Neural cell (in vitro differentiated cells): ENCODE measurements around the gene TSPAN15. TPM values are rescaled to one million over a fixed set of nuclear protein-coding genes. Genes with fewer than 3 reads are reported as not detected.

ENCODE experiments used
- H2AFZ ChIP-seq: fragments of 200-600, 300-800 bp; sonication (generic), shearing (Covaris generic); 2 replicates; pipeline ENCODE4 v1.6.0; 2014; ENCODE audit warnings: low read depth, mild to moderate bottlenecking, antibody characterized with exemption, low read length, moderate library complexity
- H3F3A ChIP-seq: fragments of 200-600 bp; shearing (Covaris generic); 2 replicates; pipeline ENCODE4 v1.6.1; 2016; ENCODE audit warnings: mild to moderate bottlenecking, moderate library complexity, mixed read lengths, antibody characterized with exemption, low read length; ENCODE audit not compliant: insufficient read depth, poor library complexity, severe bottlenecking
- H3K27ac ChIP-seq: fragments of 200-600, 300-800 bp; sonication (generic), shearing (Covaris generic); 2 replicates; pipeline ENCODE4 v1.5.1; 2014; ENCODE audit warnings: mild to moderate bottlenecking, low read length, moderate library complexity
- H3K27me3 ChIP-seq: fragments of 300-800, 200-600 bp; sonication (generic), shearing (Covaris generic); 2 replicates; pipeline ENCODE4 v1.6.0; 2014; ENCODE audit warnings: mild to moderate bottlenecking, low read depth, low read length, moderate library complexity; ENCODE audit not compliant: insufficient read depth
- H3K36me3 ChIP-seq: fragments of 300-800, 200-600 bp; sonication (generic), shearing (Covaris generic); 2 replicates; pipeline ENCODE4 v1.5.1; 2014; ENCODE audit warnings: mild to moderate bottlenecking, antibody characterized with exemption, low read length, moderate library complexity; ENCODE audit not compliant: insufficient read depth
- H3K4me2 ChIP-seq: fragments of 300-800, 200-600 bp; sonication (generic), shearing (Covaris generic); 2 replicates; pipeline ENCODE4 v1.6.0; 2014; ENCODE audit warnings: mild to moderate bottlenecking, low read length
- H3K4me3 ChIP-seq: fragments of 300-800, 200-600 bp; sonication (generic), shearing (Covaris generic); 2 replicates; pipeline ENCODE4 v1.5.1; 2014; ENCODE audit warnings: mild to moderate bottlenecking, low read length, moderate library complexity
- H3K79me2 ChIP-seq: fragments of 200-600 bp; shearing (Covaris generic); replicated peaks from 2 replicates; pipeline ENCODE4 v1.6.0; 2014; ENCODE audit warnings: mild to moderate bottlenecking, low read length, moderate library complexity; ENCODE audit not compliant: insufficient read depth
- H3K9ac ChIP-seq: fragments of 300-800, 200-600 bp; sonication (generic), shearing (Covaris generic); 2 replicates; pipeline ENCODE4 v1.6.1; 2016; ENCODE audit warnings: mild to moderate bottlenecking, low read length, mixed read lengths
- H3K9me2 ChIP-seq: fragments of 200-600 bp; shearing (Covaris generic); 2 replicates; pipeline ENCODE4 v1.6.1; 2016; ENCODE audit warnings: mild to moderate bottlenecking, low read length, mixed read lengths; ENCODE audit not compliant: insufficient read depth
- H3K9me3 ChIP-seq: fragments of 200-600, 300-800 bp; sonication (generic), shearing (Covaris generic); 2 replicates; pipeline ENCODE4 v1.6.1; 2016; ENCODE audit warnings: mild to moderate bottlenecking, mixed run types, low read length, moderate library complexity, mixed read lengths
- H4K20me1 ChIP-seq: fragments of 200-600 bp; shearing (Covaris generic); 2 replicates; pipeline ENCODE4 v1.6.1; 2016; ENCODE audit warnings: mild to moderate bottlenecking, mixed run types; ENCODE audit not compliant: insufficient read depth
- CTCF ChIP-seq: fragments of 450-650 bp; IDR thresholded peaks from 2 replicates; pipeline ENCODE4 v1.5.1; 2014; ENCODE audit warnings: antibody characterized with exemption, mild to moderate bottlenecking, moderate library complexity; ENCODE audit not compliant: poor library complexity, severe bottlenecking
- EP300 ChIP-seq: fragments of 450-650 bp; conservative IDR thresholded peaks from 2 replicates; pipeline ENCODE4 v1.6.1; 2014; ENCODE audit warnings: antibody characterized with exemption, mild to moderate bottlenecking, moderate library complexity; ENCODE audit not compliant: poor library complexity, severe bottlenecking
- EZH2 ChIP-seq: fragments of 200-600, 300-800 bp; shearing (Covaris generic), sonication (generic); IDR thresholded peaks from 2 replicates; pipeline ENCODE4 v1.6.1; 2014; ENCODE audit warnings: antibody characterized with exemption, low read length, borderline replicate concordance, mild to moderate bottlenecking; ENCODE audit not compliant: insufficient read depth, poor library complexity, severe bottlenecking
- MXI1 ChIP-seq: fragments of 450-650 bp; conservative IDR thresholded peaks from 2 replicates; pipeline ENCODE4 v1.6.1; 2014; ENCODE audit warnings: antibody characterized with exemption, mild to moderate bottlenecking; ENCODE audit not compliant: poor library complexity, severe bottlenecking
- POLR2AphosphoS5 ChIP-seq: IDR thresholded peaks from 2 replicates; pipeline ENCODE4 v1.6.1; 2012
- RAD21 ChIP-seq: fragments of 450-650 bp; conservative IDR thresholded peaks from 2 replicates; pipeline ENCODE4 v1.6.1; 2014; ENCODE audit warnings: antibody characterized with exemption, mild to moderate bottlenecking, moderate library complexity
- REST ChIP-seq: IDR thresholded peaks from 2 replicates; pipeline ENCODE4 v1.6.1; 2012; ENCODE audit warnings: borderline replicate concordance
- SMC3 ChIP-seq: fragments of 450-650 bp; conservative IDR thresholded peaks from 2 replicates; pipeline ENCODE4 v1.6.1; 2014; ENCODE audit warnings: antibody characterized with exemption, mild to moderate bottlenecking, moderate library complexity; ENCODE audit not compliant: poor library complexity
- TAF1 ChIP-seq: IDR thresholded peaks from 2 replicates; pipeline ENCODE4 v1.6.1; 2012; ENCODE audit warnings: low read depth
- polyA plus RNA-seq: library from polyadenylated mRNA; depleted of rRNA; stranded (reverse); fragments of >200 nt; gene quantifications from 2 replicates; pipeline ENCODE4 v1.2.3, GENCODE V29; 2014

Gene TSPAN15
- polyA plus RNA-seq, 1 donor from 2014 or later, result 1.2 TPM

- Histone ChIP-seq H3K9ac (no peak overlapping the region), H3K27ac (no peak overlapping the region), H2AFZ (no peak overlapping the region), H3K27me3 (no peaks in the 10 kb centered on the region), H3F3A (no peaks in the 10 kb centered on the region), H3K79me2 (no peaks in the 10 kb centered on the region), H3K9me2 (no peaks in the 10 kb centered on the region), H3K9me3 (no peaks in the 10 kb centered on the region), H3K4me3 (no peak overlapping the region), H3K36me3 (no peaks in the 10 kb centered on the region), H4K20me1 (no peaks in the 10 kb centered on the region), H3K4me2 (no peak overlapping the region)
- TF ChIP-seq CTCF (no peak), EZH2 (no peak), RAD21 (no peak), SMC3 (no peak), TAF1 (no peak), POLR2AphosphoS5 (no peak)
Observed at GRCh38 chr10:69466689-69467088, 15.4 kb downstream of the TSPAN15 start.

GRCh38 chr10:69467928-69468750 lies 16.9 kb downstream of the TSPAN15 start:
- no peaks in the 10 kb centered on the region for H3F3A ChIP-seq
- no peak overlapping the region for H2AFZ ChIP-seq
- H4K20me1 ChIP-seq, result no peaks in the 10 kb centered on the region
- H3K9me2 ChIP-seq, result no peaks in the 10 kb centered on the region
- no peak overlapping the region for H3K4me3 ChIP-seq
- no peak overlapping the region for H3K9ac ChIP-seq
- TF ChIP-seq SMC3 (no peak), CTCF (no peak), EP300 (no peak), RAD21 (no peak), TAF1 (no peak), MXI1 (no peak)
- H3K9me3 ChIP-seq, result no peaks in the 10 kb centered on the region
- H3K4me2 ChIP-seq, result no peak overlapping the region
- no peaks in the 10 kb centered on the region for H3K36me3 ChIP-seq
- H3K27ac ChIP-seq, result no peak overlapping the region
- no peaks in the 10 kb centered on the region for H3K79me2 ChIP-seq
- H3K27me3 ChIP-seq, result no peaks in the 10 kb centered on the region

GRCh38 chr10:69468751-69469089 lies 17.5 kb downstream of the TSPAN15 start:
- H4K20me1 ChIP-seq, result no peaks in the 10 kb centered on the region
- H3K9me3 ChIP-seq, result no peaks in the 10 kb centered on the region
- H3K4me3 ChIP-seq, result no peak overlapping the region
- no peak overlapping the region for H2AFZ ChIP-seq
- TF ChIP-seq REST (no peak), TAF1 (no peak), CTCF (no peak), MXI1 (no peak), EZH2 (no peak), SMC3 (no peak), EP300 (no peak), POLR2AphosphoS5 (no peak), RAD21 (no peak)
- H3K36me3 ChIP-seq, result no peaks in the 10 kb centered on the region
- no peak overlapping the region for H3K4me2 ChIP-seq
- no peaks in the 10 kb centered on the region for H3K79me2 ChIP-seq
- no peaks in the 10 kb centered on the region for H3K9me2 ChIP-seq
- no peak overlapping the region for H3K27ac ChIP-seq
- no peaks in the 10 kb centered on the region for H3F3A ChIP-seq
- no peak overlapping the region for H3K9ac ChIP-seq
- H3K27me3 ChIP-seq, result no peaks in the 10 kb centered on the region
